IMR-90 (cell line): Measurements from ENCODE around the gene AMELX. TPM values are rescaled to one million over a fixed set of nuclear protein-coding genes. Genes with fewer than 3 reads are reported as not detected.

ENCODE experiments used
- ATAC-seq: fragments of 200-7000 bp; cut with Tn5 transposase; 2 replicates; pipeline ENCODE4 v1.9.1; 2020; ENCODE audit warnings: low read depth, mild to moderate bottlenecking, moderate library complexity
- BruUV-seq: library from RNA; stranded (reverse); fragments of 400-500 nt; replicated peaks from 2 replicates; lab custom pipeline; 2021; lab: Mats Ljungman, UMichigan
- CTCF ChIA-PET: fragments of 300-600 bp; formaldehyde crosslinking; extraction: SDS; loops from one replicate; lab custom pipeline; 2021; ENCODE audit warnings: antibody characterized with exemption; lab: Yijun Ruan, JAX
- POLR2A ChIA-PET: fragments of 300-600 bp; sonication (Branson Sonifier 250); formaldehyde crosslinking; loops from one replicate; lab custom pipeline; 2022; ENCODE audit warnings: antibody characterized with exemption; ENCODE audit not compliant: unreplicated experiment; lab: Charles Lee
- DNase-seq: peaks from one replicate; pipeline ENCODE4 v3.0.0; 2013
- H2AFZ ChIP-seq: replicated peaks from 2 replicates; pipeline ENCODE3; 2013; ENCODE audit warnings: low read length, mild to moderate bottlenecking; ENCODE audit not compliant: poor library complexity
- H2AK5ac ChIP-seq: 2 replicates; pipeline ENCODE4 v1.6.1; 2013; ENCODE audit warnings: low read depth, low read length, inconsistent platforms
- H2AK9ac ChIP-seq: replicated peaks from 2 replicates; pipeline ENCODE3; 2013; ENCODE audit warnings: mild to moderate bottlenecking, low read depth, low read length, moderate library complexity; ENCODE audit not compliant: poor library complexity
- H2BK120ac ChIP-seq: 2 replicates; pipeline ENCODE4 v1.6.1; 2013; ENCODE audit warnings: low read depth, low read length, inconsistent platforms
- H2BK15ac ChIP-seq: 3 replicates; pipeline ENCODE4 v1.6.1; 2013; ENCODE audit warnings: low read depth, low read length, inconsistent platforms
- H2BK20ac ChIP-seq: 2 replicates; pipeline ENCODE4 v1.6.1; 2013; ENCODE audit warnings: low read depth, mild to moderate bottlenecking, inconsistent platforms, low read length, moderate library complexity
- H2BK5ac ChIP-seq: 2 replicates; pipeline ENCODE4 v1.6.1; 2013; ENCODE audit warnings: mild to moderate bottlenecking, low read depth, low read length, inconsistent platforms; ENCODE audit not compliant: poor library complexity, severe bottlenecking
- H3K14ac ChIP-seq: replicated peaks from 2 replicates; pipeline ENCODE4 v1.6.1; 2013; ENCODE audit warnings: low read depth, low read length, inconsistent platforms
- H3K18ac ChIP-seq: 2 replicates; pipeline ENCODE4 v1.6.1; 2013; ENCODE audit warnings: low read depth, low read length, control low read depth
- H3K23ac ChIP-seq: 2 replicates; pipeline ENCODE4 v1.6.1; 2013; ENCODE audit warnings: low read depth, low read length, inconsistent platforms
- H3K27ac ChIP-seq: 2 replicates; pipeline ENCODE4 v1.5.1; 2013; ENCODE audit warnings: mild to moderate bottlenecking, control low read depth, low read length; ENCODE audit not compliant: insufficient read depth
- H3K27me3 ChIP-seq: 2 replicates; pipeline ENCODE4 v1.6.1; 2013; ENCODE audit warnings: low read length; ENCODE audit not compliant: control insufficient read depth, insufficient read depth
- H3K36me3 ChIP-seq: 2 replicates; pipeline ENCODE4 v1.6.1; 2013; ENCODE audit warnings: low read length, mixed read lengths; ENCODE audit not compliant: control insufficient read depth, insufficient read depth
- H3K4ac ChIP-seq: 2 replicates; pipeline ENCODE4 v1.6.1; 2013; ENCODE audit warnings: low read depth, low read length, inconsistent platforms
- H3K4me1 ChIP-seq: 2 replicates; pipeline ENCODE4 v1.6.1; 2013; ENCODE audit warnings: low read length, mixed read lengths; ENCODE audit not compliant: control insufficient read depth, insufficient read depth
- H3K4me2 ChIP-seq: 2 replicates; pipeline ENCODE4 v1.6.1; 2013; ENCODE audit warnings: low read depth, mild to moderate bottlenecking, control low read depth, low read length, moderate library complexity
- H3K4me3 ChIP-seq: 2 replicates; pipeline ENCODE4 v1.5.1; 2013; ENCODE audit warnings: low read depth, mild to moderate bottlenecking, control low read depth, low read length, moderate library complexity; ENCODE audit not compliant: insufficient read depth
- H3K56ac ChIP-seq: 2 replicates; pipeline ENCODE4 v1.6.1; 2013; ENCODE audit warnings: low read length, inconsistent platforms; ENCODE audit not compliant: insufficient read depth; ENCODE audit errors: extremely low read depth
- H3K79me1 ChIP-seq, 2 experiments: 2 replicates each; pipeline ENCODE4 v1.6.1; 2013; ENCODE audit warnings: low read length in 2 of 2, inconsistent platforms in 1 of 2, low read depth in 1 of 2
- H3K9ac ChIP-seq: 2 replicates; pipeline ENCODE4 v1.6.1; 2013; ENCODE audit warnings: low read depth, low read length, control low read depth
- H3K9me1 ChIP-seq: 2 replicates; pipeline ENCODE4 v1.6.1; 2013; ENCODE audit warnings: low read length, inconsistent platforms; ENCODE audit not compliant: insufficient read depth
- H3K9me3 ChIP-seq: 2 replicates; pipeline ENCODE4 v1.6.1; 2013; ENCODE audit warnings: low read length; ENCODE audit not compliant: control insufficient read depth, insufficient read depth
- H4K20me1 ChIP-seq: 2 replicates; pipeline ENCODE4 v1.6.1; 2013; ENCODE audit warnings: low read length, inconsistent platforms; ENCODE audit not compliant: insufficient read depth
- H4K5ac ChIP-seq: 2 replicates; pipeline ENCODE4 v1.6.1; 2013; ENCODE audit warnings: mild to moderate bottlenecking, low read depth, low read length, control low read depth
- H4K8ac ChIP-seq, 2 experiments: 2 replicates each; pipeline ENCODE4 v1.6.1; 2013; ENCODE audit warnings: low read depth in 2 of 2, low read length in 2 of 2, control low read depth in 1 of 2, inconsistent platforms in 1 of 2
- H4K91ac ChIP-seq: 2 replicates; pipeline ENCODE4 v1.6.1; 2013; ENCODE audit warnings: low read depth, low read length, inconsistent platforms; ENCODE audit not compliant: insufficient read depth
- BHLHE40 ChIP-seq: fragments of 150-350 bp; IDR thresholded peaks from 2 replicates; pipeline ENCODE4 v1.6.1; 2016; ENCODE audit warnings: mild to moderate bottlenecking, low read depth, low read length
- CEBPB ChIP-seq: IDR thresholded peaks from 2 replicates; pipeline ENCODE4 v1.6.1; 2012; ENCODE audit warnings: low read depth, low read length, improper control_type of control experiment
- RCOR1 ChIP-seq: IDR thresholded peaks from 2 replicates; pipeline ENCODE4 v1.6.1; 2012; ENCODE audit warnings: mild to moderate bottlenecking, low read length, improper control_type of control experiment; ENCODE audit not compliant: insufficient replicate concordance
- WGBS, 2 experiments: methylation state at CpG; one replicate each; pipeline versions ENCODE4 v1.1.5 to v1.1.7; 2013; ENCODE audit warnings: missing lambda C conversion rate in 2 of 2; ENCODE audit not compliant: insufficient read length in 1 of 2; ENCODE audit errors: extremely low coverage in 2 of 2; 5-methylcytosine and 5-hydroxymethylcytosine counted together
- dilution Hi-C: fragments of 300-500 bp; cut with HindIII; formaldehyde crosslinking; loops from one replicate; pipeline ENCODE4 v1.14.3; 2018; ENCODE audit warnings: low sequenced_read_pairs; ENCODE audit not compliant: unreplicated experiment
- in situ Hi-C: fragments of 300-500 bp; cut with MboI; formaldehyde crosslinking; loops from 3 replicates; pipeline ENCODE4 v1.14.3; 2019; ENCODE audit warnings: low sequenced_read_pairs, inconsistent platforms, mixed read lengths
- intact Hi-C: fragments of 100-400 bp; cut with micrococcal nuclease; formaldehyde crosslinking; loops from 2 replicates; pipeline ENCODE4 v1.10.0; 2022
- polyA plus RNA-seq, 3 experiments: library from polyadenylated mRNA; depleted of rRNA; stranded (reverse); fragments of >200 nt; gene quantifications; 2 replicates each; pipeline ENCODE4 v1.2.3, GENCODE V29; 2012; ENCODE audit warnings: low replicate concordance in 1 of 3
- total RNA-seq: library from RNA; depleted of rRNA; stranded (reverse); fragments of >200 nt; gene quantifications from 2 replicates; pipeline ENCODE4 v1.2.3, GENCODE V29; 2012

The AMELX gene
- total and polyA plus RNA-seq, 2 of the 4 experiments (the other 2 are of a cell fraction), result not detected

GRCh38 chrX:11329021-11329420, 35.8 kb downstream of the AMELX start:
- Histone ChIP-seq H2BK15ac (no peak overlapping the region), H3K79me1 (no peaks in the 10 kb centered on the region), H3K27ac (no peak overlapping the region), H3K4me2 (no peak overlapping the region), H3K18ac (no peak overlapping the region), H2BK20ac (no peak overlapping the region), H4K8ac (no peak overlapping the region), H2BK5ac (no peak overlapping the region), H3K56ac (no peak overlapping the region), H2BK120ac (no peak overlapping the region), H2AFZ (no peak overlapping the region), H2AK5ac (no peak overlapping the region), H2AK9ac (no peak overlapping the region), H3K4me3 (no peak overlapping the region), H3K9me3 (peaks cover 2% of the 10 kb centered on the region; the same call in 1 of the 2 replicates), H3K4me1 (no peaks in the 10 kb centered on the region), H3K23ac (no peak overlapping the region), H3K36me3 (no peaks in the 10 kb centered on the region), H4K91ac (no peak overlapping the region), H3K27me3 (no peaks in the 10 kb centered on the region), H3K14ac (no peak overlapping the region), H3K4ac (no peak overlapping the region), H3K9ac (no peak overlapping the region), H4K20me1 (no peaks in the 10 kb centered on the region), H4K5ac (no peak overlapping the region), H3K9me1 (no peaks in the 10 kb centered on the region)
- CTCF ChIA-PET, result no interaction called here
- no TSS peak for BruUV-seq
- POLR2A ChIA-PET, result interaction anchor here (0.5 kb wide), 1 partner anchor 1661 kb away, joined by 3 read pairs; no protein-coding TSS in a partner anchor
- no peak for TF ChIP-seq RCOR1
- TF ChIP-seq BHLHE40, result no peak
- no peak for TF ChIP-seq CEBPB
- no CpG with 5 or more reads among the region's 5 CpGs for WGBS, 2 experiments
- ATAC-seq (no peak), DNase-seq (peak; percentile 7)
- intact Hi-C loops, result no loop called here
- dilution Hi-C loops, result no loop called here
- in situ Hi-C loops, result no loop called here
